Neuron (in vitro differentiated cells): ENCODE results near the gene SLC16A10.
"Not testable (repeated sequence)": the region's sequence is repeated elsewhere in the genome, so short reads cannot be mapped to it uniquely, and the experiment has no call there.

Experiments used
- H2AFZ ChIP-seq: one replicate; pipeline ENCODE4 v1.6.1; 2013; ENCODE audit warnings: low read depth, mild to moderate bottlenecking, inconsistent platforms, low read length, moderate library complexity
- H3K27me3 ChIP-seq: one replicate; pipeline ENCODE4 v1.6.1; 2013; ENCODE audit warnings: low read length; ENCODE audit not compliant: insufficient read depth
- H3K36me3 ChIP-seq: one replicate; pipeline ENCODE4 v1.6.1; 2013; ENCODE audit warnings: low read length; ENCODE audit not compliant: insufficient read depth
- H3K4me1 ChIP-seq: one replicate; pipeline ENCODE4 v1.6.1; 2013; ENCODE audit warnings: low read length; ENCODE audit not compliant: insufficient read depth
- H3K4me3 ChIP-seq: 2 replicates; pipeline ENCODE4 v1.5.1; 2013; ENCODE audit warnings: mild to moderate bottlenecking, low read length, moderate library complexity
- H3K9me3 ChIP-seq: one replicate; pipeline ENCODE4 v1.6.1; 2013; ENCODE audit warnings: low read length

The SLC16A10 gene

GRCh38 chr6:111087106-111087835 lies at the start of gene SLC16A10:
Gene SLC16A10 (plus strand): TSS chr6:111087503. CDS start chr6:111087753, 250 bp downstream.
- Histone ChIP-seq H3K4me1 (peaks cover 7% of the 10 kb centered on the region), H2AFZ (peak within 1 kb of the TSS; percentile 84), H3K4me3 (peak within 1 kb of the TSS; percentile 59), H3K27me3 (peaks cover 28% of the 10 kb centered on the region), H3K36me3 (no peaks in the 10 kb centered on the region), H3K9me3 (no peaks in the 10 kb centered on the region)

- Histone ChIP-seq H3K36me3 (no peaks in the 10 kb centered on the region), H3K9me3 (no peaks in the 10 kb centered on the region), H3K4me3 (no peak overlapping the region), H3K27me3 (no peaks in the 10 kb centered on the region), H3K4me1 (no peaks in the 10 kb centered on the region), H2AFZ (no peak overlapping the region)
Measured at GRCh38 chr6:111038534-111039252, 48.6 kb upstream of the SLC16A10 start.

GRCh38 chr6:111041917-111042316 lies 45.4 kb upstream of the SLC16A10 start:
- H3K27me3 ChIP-seq = no peaks in the 10 kb centered on the region
- H3K4me3 ChIP-seq = no peak overlapping the region
- H3K9me3 ChIP-seq = peaks cover 3% of the 10 kb centered on the region
- H2AFZ ChIP-seq = no peak overlapping the region
- H3K4me1 ChIP-seq = no peaks in the 10 kb centered on the region
- H3K36me3 ChIP-seq = no peaks in the 10 kb centered on the region

- no peaks in the 10 kb centered on the region for H3K27me3 ChIP-seq
- no peak overlapping the region for H3K4me3 ChIP-seq
- no peaks in the 10 kb centered on the region for H3K36me3 ChIP-seq
- H3K9me3 ChIP-seq = peaks cover 3% of the 10 kb centered on the region
- H3K4me1 ChIP-seq = no peaks in the 10 kb centered on the region
- H2AFZ ChIP-seq = no peak overlapping the region
Measured at GRCh38 chr6:111047244-111047643, 40.1 kb upstream of the SLC16A10 start.

- Histone ChIP-seq H3K9me3 (peaks cover 3% of the 10 kb centered on the region), H3K4me1 (no peaks in the 10 kb centered on the region), H3K4me3 (no peak overlapping the region), H2AFZ (no peak overlapping the region), H3K27me3 (no peaks in the 10 kb centered on the region), H3K36me3 (no peaks in the 10 kb centered on the region)
Measured at GRCh38 chr6:111050261-111051023, 36.9 kb upstream of the SLC16A10 start.

GRCh38 chr6:111052171-111052570 lies 35.1 kb upstream of the SLC16A10 start:
- no peaks in the 10 kb centered on the region for H3K9me3 ChIP-seq
- no peaks in the 10 kb centered on the region for H3K27me3 ChIP-seq
- no peak overlapping the region for H3K4me3 ChIP-seq
- H2AFZ ChIP-seq = no peak overlapping the region
- no peaks in the 10 kb centered on the region for H3K36me3 ChIP-seq
- no peaks in the 10 kb centered on the region for H3K4me1 ChIP-seq

GRCh38 chr6:111057074-111057752 lies 30.1 kb upstream of the SLC16A10 start:
- no peaks in the 10 kb centered on the region for H3K27me3 ChIP-seq
- no peaks in the 10 kb centered on the region for H3K9me3 ChIP-seq
- no peak overlapping the region for H2AFZ ChIP-seq
- H3K4me3 ChIP-seq = no peak overlapping the region
- no peaks in the 10 kb centered on the region for H3K36me3 ChIP-seq
- H3K4me1 ChIP-seq = no peaks in the 10 kb centered on the region

- Histone ChIP-seq H2AFZ (no peak overlapping the region), H3K9me3 (no peaks in the 10 kb centered on the region), H3K4me3 (no peak overlapping the region), H3K36me3 (no peaks in the 10 kb centered on the region), H3K4me1 (no peaks in the 10 kb centered on the region), H3K27me3 (no peaks in the 10 kb centered on the region)
Measured at GRCh38 chr6:111061508-111061907, 25.8 kb upstream of the SLC16A10 start.

- not testable (repeated sequence) for H3K4me3 ChIP-seq, H3K9me3 ChIP-seq, H2AFZ ChIP-seq, H3K4me1 ChIP-seq, H3K36me3 ChIP-seq, H3K27me3 ChIP-seq
Measured at GRCh38 chr6:111061985-111062384, 25.3 kb upstream of the SLC16A10 start.

- not testable (repeated sequence) for H3K4me1 ChIP-seq, H3K4me3 ChIP-seq, H3K27me3 ChIP-seq, H2AFZ ChIP-seq, H3K36me3 ChIP-seq, H3K9me3 ChIP-seq
Measured at GRCh38 chr6:111062860-111063259, 24.4 kb upstream of the SLC16A10 start.

- H3K36me3 ChIP-seq = no peaks in the 10 kb centered on the region
- peaks cover 2% of the 10 kb centered on the region for H3K27me3 ChIP-seq
- H3K4me3 ChIP-seq = no peak overlapping the region
- no peak overlapping the region for H2AFZ ChIP-seq
- no peaks in the 10 kb centered on the region for H3K4me1 ChIP-seq
- H3K9me3 ChIP-seq = no peaks in the 10 kb centered on the region
Measured at GRCh38 chr6:111068109-111068865, 19.0 kb upstream of the SLC16A10 start.

GRCh38 chr6:111068866-111069234 lies 18.5 kb upstream of the SLC16A10 start:
- Histone ChIP-seq H3K4me1 (no peaks in the 10 kb centered on the region), H3K4me3 (no peak overlapping the region), H3K9me3 (no peaks in the 10 kb centered on the region), H2AFZ (no peak overlapping the region), H3K27me3 (peaks cover 2% of the 10 kb centered on the region), H3K36me3 (no peaks in the 10 kb centered on the region)
